ENCODE data around the gene ADAMTS2.

GRCh38 chr5:179224741-179225140 lies 120.5 kb downstream of the ADAMTS2 start:
- no peak for TF ChIP-seq POLR2AphosphoS5 (IDR thresholded peaks at IDR 0.05; ENCODE audit: insufficient read depth, low read depth, low read length)
- TF ChIP-seq POLR2A (IDR thresholded peaks at IDR 0.05; ENCODE audit: low read depth, low read length): no peak
- TF ChIP-seq, protein P1, sequence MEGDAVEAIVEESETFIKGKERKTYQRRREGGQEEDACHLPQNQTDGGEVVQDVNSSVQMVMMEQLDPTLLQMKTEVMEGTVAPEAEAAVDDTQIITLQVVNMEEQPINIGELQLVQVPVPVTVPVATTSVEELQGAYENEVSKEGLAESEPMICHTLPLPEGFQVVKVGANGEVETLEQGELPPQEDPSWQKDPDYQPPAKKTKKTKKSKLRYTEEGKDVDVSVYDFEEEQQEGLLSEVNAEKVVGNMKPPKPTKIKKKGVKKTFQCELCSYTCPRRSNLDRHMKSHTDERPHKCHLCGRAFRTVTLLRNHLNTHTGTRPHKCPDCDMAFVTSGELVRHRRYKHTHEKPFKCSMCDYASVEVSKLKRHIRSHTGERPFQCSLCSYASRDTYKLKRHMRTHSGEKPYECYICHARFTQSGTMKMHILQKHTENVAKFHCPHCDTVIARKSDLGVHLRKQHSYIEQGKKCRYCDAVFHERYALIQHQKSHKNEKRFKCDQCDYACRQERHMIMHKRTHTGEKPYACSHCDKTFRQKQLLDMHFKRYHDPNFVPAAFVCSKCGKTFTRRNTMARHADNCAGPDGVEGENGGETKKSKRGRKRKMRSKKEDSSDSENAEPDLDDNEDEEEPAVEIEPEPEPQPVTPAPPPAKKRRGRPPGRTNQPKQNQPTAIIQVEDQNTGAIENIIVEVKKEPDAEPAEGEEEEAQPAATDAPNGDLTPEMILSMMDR (IDR thresholded peaks at IDR 0.05; ENCODE audit: extremely low read depth in 1 of 2, insufficient read depth in 1 of 2, low read depth in 1 of 2, low read length in 2 of 2): no peak
- TF ChIP-seq, protein P2, sequence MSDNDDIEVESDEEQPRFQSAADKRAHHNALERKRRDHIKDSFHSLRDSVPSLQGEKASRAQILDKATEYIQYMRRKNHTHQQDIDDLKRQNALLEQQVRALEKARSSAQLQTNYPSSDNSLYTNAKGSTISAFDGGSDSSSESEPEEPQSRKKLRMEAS (IDR thresholded peaks at IDR 0.05; ENCODE audit: insufficient read depth, insufficient read length): no peak
- TF ChIP-seq EZH2 (IDR thresholded peaks at IDR 0.05; ENCODE audit: borderline replicate concordance, low read depth, low read length, severe bottlenecking): no peak
- TF ChIP-seq MYC (IDR thresholded peaks at IDR 0.05; ENCODE audit: low read depth, low read length): no peak
- TF ChIP-seq GATA2 (IDR thresholded peaks at IDR 0.05; ENCODE audit: insufficient read depth, insufficient read length, low read depth, low read length): no peak
- TF ChIP-seq JUN (IDR thresholded peaks at IDR 0.05; ENCODE audit: borderline replicate concordance, insufficient read depth, insufficient read length, low read depth): no peak
